Activated CD4-positive, alpha-beta T cell treated with anti-CD3 and anti-CD28 coated beads for 36 hours (primary cell): ENCODE results near the gene LAMA2. TPM values are rescaled to one million over a fixed set of nuclear protein-coding genes. Genes with fewer than 3 reads are reported as not detected.

Experiments
- ATAC-seq: fragments of 200-7000 bp; cut with Tn5 transposase; one replicate; pipeline ENCODE4 v1.10.0; 2021; ENCODE audit warnings: mild to moderate bottlenecking, moderate library complexity
- CTCF ChIA-PET: fragments of 350-600 bp; sonication (Branson Sonifier 250); formaldehyde crosslinking; loops from one replicate; lab custom pipeline; 2021; ENCODE audit warnings: antibody characterized with exemption; lab: Charles Lee
- POLR2A ChIA-PET: fragments of 350-600 bp; sonication (Branson Sonifier 250); formaldehyde crosslinking; loops from one replicate; lab custom pipeline; 2021; ENCODE audit warnings: antibody characterized with exemption, inconsistent platforms; lab: Charles Lee
- DNase-seq: peaks from one replicate; pipeline ENCODE4 v3.0.0-alpha.2; 2020
- H3K27ac Mint-ChIP-seq: one replicate; pipeline ENCODE4 v1.8.0; 2021; ENCODE audit warnings: mixed read lengths
- H3K27me3 Mint-ChIP-seq: one replicate; pipeline ENCODE4 v1.8.0; 2021; ENCODE audit warnings: mixed read lengths
- H3K36me3 Mint-ChIP-seq: one replicate; pipeline ENCODE4 v1.8.0; 2021; ENCODE audit warnings: low read depth, mixed read lengths
- H3K4me1 Mint-ChIP-seq: one replicate; pipeline ENCODE4 v1.8.0; 2021; ENCODE audit warnings: mixed read lengths
- H3K4me3 Mint-ChIP-seq: one replicate; pipeline ENCODE4 v1.8.0; 2021; ENCODE audit warnings: mild to moderate bottlenecking, moderate library complexity, mixed read lengths
- H3K9me3 Mint-ChIP-seq: one replicate; pipeline ENCODE4 v1.8.0; 2021; ENCODE audit warnings: low read depth, mixed read lengths
- intact Hi-C, 2 experiments: fragments of 100-400 bp; cut with DNase I in 1 of 2; cut with micrococcal nuclease in 1 of 2; formaldehyde crosslinking; loops; one replicate each; pipeline versions ENCODE4 v1.14.2 to v1.15.1; 2022 to 2024; cut with DNase I, micrococcal nuclease
- total RNA-seq, 2 experiments: library from RNA; stranded (reverse); gene quantifications; one replicate each; pipeline ENCODE4 v1.2.3, GENCODE V29; 2021

The LAMA2 gene
- total RNA-seq, 2 experiments from 2014 or later = 0.65 to 0.80 TPM

DNA sequence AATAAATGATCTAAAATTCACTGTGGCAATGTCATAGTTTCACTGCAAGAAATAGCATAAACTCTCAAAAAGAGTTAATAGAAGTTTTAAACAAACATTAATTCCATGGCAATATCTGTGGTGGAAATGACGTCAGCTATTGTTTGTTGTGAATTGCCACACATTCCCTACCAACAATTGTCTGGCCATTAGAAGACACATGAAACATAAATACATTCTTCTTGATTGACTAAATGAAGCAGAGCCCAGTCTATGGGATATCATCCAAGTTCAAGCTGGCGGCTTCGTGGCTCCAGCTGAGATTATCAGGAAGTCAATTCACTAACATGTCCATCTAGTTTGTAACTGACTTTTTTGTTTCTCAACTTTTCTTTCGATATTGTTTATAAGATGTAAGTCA, 458.0 kb downstream of the LAMA2 start:
- ChIA-PET CTCF (interaction anchor here (0.6 kb wide), 1 partner anchor 679 kb away, joined by 3 read pairs; no protein-coding TSS in a partner anchor), POLR2A (no interaction called here)
- Mint-ChIP-seq H3K27ac (no peak overlapping the region), H3K9me3 (peaks cover 2% of the 10 kb centered on the region), H3K27me3 (peaks cover 14% of the 10 kb centered on the region), H3K4me3 (no peak overlapping the region), H3K4me1 (no peaks in the 10 kb centered on the region), H3K36me3 (no peaks in the 10 kb centered on the region)
- ATAC-seq (no peak), DNase-seq (no peak)
- intact Hi-C loops = no loop called here

- Mint-ChIP-seq H3K4me1 (no peaks in the 10 kb centered on the region), H3K27ac (no peak overlapping the region), H3K9me3 (peaks cover 2% of the 10 kb centered on the region), H3K36me3 (no peaks in the 10 kb centered on the region), H3K4me3 (no peak overlapping the region), H3K27me3 (peaks cover 14% of the 10 kb centered on the region)
- intact Hi-C loops = no loop called here
- no peak for DNase-seq
- ChIA-PET POLR2A (no interaction called here), CTCF (interaction anchor here (0.7 kb wide), 1 partner anchor 999 kb away, joined by 3 read pairs; no protein-coding TSS in a partner anchor)
- no peak for ATAC-seq
Measured at GRCh38 chr6:129342243-129342642, 459.3 kb downstream of the LAMA2 start.

GRCh38 chr6:129342796-129343195, 459.9 kb downstream of the LAMA2 start:
- Mint-ChIP-seq H3K36me3 (no peaks in the 10 kb centered on the region), H3K4me3 (no peak overlapping the region), H3K27ac (no peak overlapping the region), H3K4me1 (no peaks in the 10 kb centered on the region), H3K27me3 (peaks cover 14% of the 10 kb centered on the region), H3K9me3 (peaks cover 2% of the 10 kb centered on the region)
- intact Hi-C loops = no loop called here
- ATAC-seq (no peak), DNase-seq (no peak)
- ChIA-PET POLR2A (no interaction called here), CTCF (interaction anchor here (0.7 kb wide), 1 partner anchor 998 kb away, joined by 3 read pairs; no protein-coding TSS in a partner anchor)

DNA sequence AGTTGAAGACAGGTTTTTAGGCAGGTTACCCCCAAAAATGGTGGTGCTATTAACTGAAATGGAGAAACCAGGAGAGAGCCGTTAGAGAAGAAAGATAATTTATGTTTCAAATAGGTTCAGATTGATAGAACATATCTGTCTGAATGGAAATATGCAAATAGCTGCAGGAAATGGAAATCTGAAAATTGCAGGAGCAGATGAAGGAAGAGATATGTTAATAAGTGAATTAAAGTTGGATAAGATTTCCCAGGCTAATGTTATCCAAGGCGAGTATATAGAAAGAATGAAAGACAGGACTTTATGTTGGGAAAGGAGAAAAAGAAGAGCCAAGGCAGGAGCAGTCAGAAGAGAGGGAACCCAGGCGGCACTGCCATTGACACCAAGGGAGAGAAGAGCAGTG, 461.4 kb downstream of the LAMA2 start:
- no peaks in the 10 kb centered on the region for H3K36me3 Mint-ChIP-seq
- CTCF ChIA-PET = no interaction called here
- H3K27ac Mint-ChIP-seq = no peak overlapping the region

DNA sequence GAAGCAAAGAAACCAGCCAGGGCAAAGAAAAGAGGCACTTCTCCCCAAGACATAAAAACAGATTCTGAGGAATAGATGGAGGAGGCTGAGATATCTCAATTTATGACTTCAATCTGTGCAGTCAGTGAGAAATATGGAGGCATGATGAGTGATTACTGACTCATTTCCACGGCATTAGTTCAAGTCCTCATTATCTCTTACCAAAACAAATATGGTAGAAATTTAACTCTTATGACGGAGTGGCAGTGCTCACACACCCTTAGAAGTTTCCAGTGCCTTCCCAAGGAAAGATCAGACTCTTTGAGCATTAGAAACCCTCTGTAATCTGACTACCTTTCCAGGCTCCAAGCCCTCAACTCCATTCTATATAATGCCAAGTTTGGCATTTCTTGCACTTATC, 463.0 kb downstream of the LAMA2 start:
- DNase-seq = no peak
- ChIA-PET POLR2A (no interaction called here), CTCF (no interaction called here)
- no peak for ATAC-seq
- Mint-ChIP-seq H3K27me3 (peaks cover 6% of the 10 kb centered on the region), H3K4me3 (no peak overlapping the region), H3K36me3 (no peaks in the 10 kb centered on the region), H3K27ac (no peak overlapping the region), H3K9me3 (no peaks in the 10 kb centered on the region), H3K4me1 (no peaks in the 10 kb centered on the region)
- intact Hi-C loops = no loop called here

More for the DNA sequence above, 461.4 kb downstream of the LAMA2 start:
- H3K4me3 Mint-ChIP-seq = no peak overlapping the region
- DNase-seq = no peak
- ATAC-seq = no peak
- H3K27me3 Mint-ChIP-seq = peaks cover 10% of the 10 kb centered on the region
- peaks cover under 1% of the 10 kb centered on the region for H3K9me3 Mint-ChIP-seq
- POLR2A ChIA-PET = no interaction called here
- intact Hi-C loops = no loop called here
- no peaks in the 10 kb centered on the region for H3K4me1 Mint-ChIP-seq

DNA sequence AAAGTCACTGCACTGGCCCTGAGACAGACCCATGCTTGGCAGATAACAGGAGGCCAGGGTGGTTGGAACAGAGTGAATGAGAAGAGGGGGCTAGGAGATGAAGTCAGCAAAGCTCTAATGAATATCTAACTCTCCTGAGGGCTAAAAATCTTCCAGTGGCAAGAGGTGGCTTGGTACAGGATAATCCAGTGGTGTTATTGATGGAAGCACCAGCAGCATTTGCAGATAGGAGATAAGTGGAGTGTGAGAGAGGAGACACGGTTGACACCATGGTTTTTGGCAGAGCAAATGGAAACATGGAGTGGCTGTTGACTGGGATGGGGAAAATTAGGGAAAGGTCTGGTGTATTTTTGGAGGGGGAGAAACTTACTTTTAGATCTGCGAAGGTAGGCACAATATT, 464.0 kb downstream of the LAMA2 start:
- intact Hi-C loops = no loop called here

DNA sequence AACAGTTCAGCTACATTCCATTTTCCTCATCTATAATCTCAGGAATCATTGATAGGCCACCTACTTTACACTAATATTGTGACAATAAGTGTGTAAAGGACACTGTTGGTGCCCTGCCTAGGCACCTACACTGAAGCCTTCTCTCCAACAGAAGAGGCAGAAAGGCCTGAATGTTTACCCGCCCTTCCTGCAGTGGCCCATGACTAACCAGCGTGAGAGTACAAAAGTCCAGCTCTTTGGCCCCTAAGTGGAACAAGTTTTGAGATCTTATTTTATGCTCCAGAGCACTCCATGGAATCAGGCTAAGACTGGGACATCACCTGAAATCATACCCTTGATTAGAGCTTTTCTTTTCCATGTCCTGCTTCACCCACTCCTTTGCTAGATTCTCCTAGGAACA, 467.3 kb downstream of the LAMA2 start:
- peaks cover 4% of the 10 kb centered on the region for H3K27me3 Mint-ChIP-seq
- DNase-seq (no peak), ATAC-seq (no peak)
- ChIA-PET POLR2A (no interaction called here), CTCF (interaction anchor here (1.1 kb wide), 2 partner anchors 20 to 50 kb away, joined by 3 read pairs; no protein-coding TSS in a partner anchor)
- H3K27ac Mint-ChIP-seq = no peak overlapping the region
- no peak overlapping the region for H3K4me3 Mint-ChIP-seq
- intact Hi-C loops = no loop called here
- no peaks in the 10 kb centered on the region for H3K36me3 Mint-ChIP-seq
- H3K4me1 Mint-ChIP-seq = no peaks in the 10 kb centered on the region
- H3K9me3 Mint-ChIP-seq = no peaks in the 10 kb centered on the region

More for the DNA sequence above, 464.0 kb downstream of the LAMA2 start:
- ATAC-seq = no peak
- DNase-seq = no peak
- CTCF ChIA-PET = no interaction called here
- Mint-ChIP-seq H3K4me1 (no peaks in the 10 kb centered on the region), H3K27ac (no peak overlapping the region), H3K4me3 (no peak overlapping the region), H3K9me3 (no peaks in the 10 kb centered on the region), H3K36me3 (no peaks in the 10 kb centered on the region), H3K27me3 (peaks cover 6% of the 10 kb centered on the region)
- POLR2A ChIA-PET = no interaction called here

DNA sequence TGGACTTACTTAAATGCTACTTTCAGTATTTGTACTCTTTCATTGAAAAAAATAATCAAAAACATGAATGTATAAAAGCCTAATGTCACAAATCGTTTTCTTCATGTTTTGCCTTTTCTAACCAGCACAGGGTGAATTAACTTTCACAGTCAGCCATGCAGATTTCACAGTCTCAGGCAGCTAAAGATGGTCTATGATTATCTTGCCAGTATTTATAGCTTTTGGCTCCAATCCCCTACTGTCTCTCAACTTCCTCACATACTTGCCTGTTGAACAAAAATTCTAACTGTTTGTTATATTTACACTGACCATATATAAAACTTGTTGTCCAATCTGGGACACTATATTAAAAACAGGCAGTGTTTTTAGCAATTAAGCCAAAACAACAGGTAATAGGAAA, 468.9 kb downstream of the LAMA2 start:
- POLR2A ChIA-PET = no interaction called here
- CTCF ChIA-PET = no interaction called here
- Mint-ChIP-seq H3K4me3 (no peak overlapping the region), H3K9me3 (no peaks in the 10 kb centered on the region), H3K27ac (no peak overlapping the region), H3K36me3 (no peaks in the 10 kb centered on the region), H3K27me3 (peaks cover 4% of the 10 kb centered on the region), H3K4me1 (no peaks in the 10 kb centered on the region)
- intact Hi-C loops = no loop called here
- no peak for ATAC-seq
- DNase-seq = no peak

GRCh38 chr6:129353067-129353466, 470.1 kb downstream of the LAMA2 start:
- ATAC-seq (no peak), DNase-seq (no peak)
- ChIA-PET CTCF (no interaction called here), POLR2A (no interaction called here)
- no peaks in the 10 kb centered on the region for H3K9me3 Mint-ChIP-seq
- intact Hi-C loops = no loop called here
- no peaks in the 10 kb centered on the region for H3K4me1 Mint-ChIP-seq
- no peak overlapping the region for H3K4me3 Mint-ChIP-seq
- H3K27ac Mint-ChIP-seq = no peak overlapping the region
- H3K36me3 Mint-ChIP-seq = no peaks in the 10 kb centered on the region
- H3K27me3 Mint-ChIP-seq = peaks cover 4% of the 10 kb centered on the region

DNA sequence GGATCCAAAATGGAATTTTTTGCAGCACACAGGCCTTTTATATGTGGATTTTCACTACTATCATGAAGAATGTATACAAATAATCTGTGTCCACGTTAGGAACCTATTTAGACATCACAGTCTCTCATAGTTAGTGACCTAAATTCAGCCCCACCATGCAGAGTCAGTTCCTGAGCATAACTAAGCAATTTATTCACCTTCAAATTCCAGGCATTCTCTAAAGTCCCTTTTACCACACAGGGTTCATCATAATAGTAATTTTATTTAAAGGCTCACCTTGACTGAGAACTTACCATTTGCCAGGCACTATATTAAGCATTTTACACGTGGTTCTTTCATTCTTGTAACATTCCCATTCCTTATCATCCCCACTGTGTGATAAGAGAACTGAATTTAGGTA, 473.2 kb downstream of the LAMA2 start:
- ATAC-seq = no peak
- no peak for DNase-seq
- Mint-ChIP-seq H3K27ac (no peak overlapping the region), H3K4me3 (no peak overlapping the region), H3K9me3 (no peaks in the 10 kb centered on the region), H3K36me3 (no peaks in the 10 kb centered on the region), H3K4me1 (no peaks in the 10 kb centered on the region), H3K27me3 (peaks cover 5% of the 10 kb centered on the region)
- ChIA-PET CTCF (no interaction called here), POLR2A (no interaction called here)
- intact Hi-C loops = no loop called here

- POLR2A ChIA-PET = interaction anchor here (0.8 kb wide), 1 partner anchor 9 kb away, joined by 3 read pairs; no protein-coding TSS in a partner anchor
- Mint-ChIP-seq H3K9me3 (no peaks in the 10 kb centered on the region), H3K27ac (no peak overlapping the region), H3K4me3 (no peak overlapping the region), H3K4me1 (no peaks in the 10 kb centered on the region), H3K36me3 (no peaks in the 10 kb centered on the region), H3K27me3 (peaks cover 5% of the 10 kb centered on the region)
- no peak for ATAC-seq
- intact Hi-C loops = loop anchor here in 1 of 2 experiments (10.0 kb wide), 1 partner anchor 105 kb away; no protein-coding TSS in a partner anchor
- no peak for DNase-seq
- CTCF ChIA-PET = interaction anchor here (1.0 to 1.2 kb wide), 3 partner anchors 9 to 10 kb away, joined by 3 to 8 read pairs (median 3); no protein-coding TSS in a partner anchor
Measured at GRCh38 chr6:129359811-129360681, 477.1 kb downstream of the LAMA2 start.

GRCh38 chr6:129360682-129360955, 477.7 kb downstream of the LAMA2 start:
- Mint-ChIP-seq H3K27me3 (peaks cover 5% of the 10 kb centered on the region), H3K27ac (no peak overlapping the region), H3K36me3 (no peaks in the 10 kb centered on the region), H3K9me3 (no peaks in the 10 kb centered on the region), H3K4me3 (no peak overlapping the region), H3K4me1 (no peaks in the 10 kb centered on the region)
- CTCF ChIA-PET = interaction anchor here (1.0 to 1.2 kb wide), 2 partner anchors 10 kb away, joined by 3 to 8 read pairs; no protein-coding TSS in a partner anchor
- ATAC-seq (no peak), DNase-seq (no peak)
- intact Hi-C loops = loop anchor here in 1 of 2 experiments (10.0 kb wide), 1 partner anchor 106 kb away; no protein-coding TSS in a partner anchor
- POLR2A ChIA-PET = no interaction called here
